Smooth muscle cell (in vitro differentiated cells): Measurements from ENCODE around the gene LRP1. TPM values are rescaled to one million over a fixed set of nuclear protein-coding genes. Genes with fewer than 3 reads are reported as not detected.
A peak's percentile ranks its signal among the peaks of the same experiment; 100 is the strongest.

ENCODE experiments used
- DNase-seq: peaks from one replicate; lab custom pipeline; 2025; ENCODE audit not compliant: unreplicated experiment; lab: John Stamatoyannopoulos, UW
- H2AFZ ChIP-seq: fragments of 200-600 bp; sonication (generic); 2 replicates; pipeline ENCODE4 v1.6.0; 2016; ENCODE audit warnings: antibody characterized with exemption, low read depth, mild to moderate bottlenecking
- H3F3A ChIP-seq: fragments of 200-600 bp; sonication (generic); 2 replicates; pipeline ENCODE4 v1.6.0; 2017; ENCODE audit warnings: antibody characterized with exemption, low read depth
- H3K27ac ChIP-seq: fragments of 200-600 bp; sonication (generic); 2 replicates; pipeline ENCODE4 v1.5.1; 2016; ENCODE audit warnings: low read depth, mild to moderate bottlenecking
- H3K27me3 ChIP-seq: fragments of 200-600 bp; sonication (generic); 2 replicates; pipeline ENCODE4 v1.6.1; 2016; ENCODE audit warnings: low read depth, mild to moderate bottlenecking
- H3K36me3 ChIP-seq: fragments of 200-600 bp; sonication (generic); 2 replicates; pipeline ENCODE4 v1.5.1; 2016; ENCODE audit warnings: low read depth
- H3K4me1 ChIP-seq: fragments of 200-600 bp; sonication (generic); 2 replicates; pipeline ENCODE4 v1.5.1; 2016; ENCODE audit warnings: low read depth
- H3K4me2 ChIP-seq: fragments of 200-600 bp; sonication (generic); 2 replicates; pipeline ENCODE4 v1.6.0; 2016; ENCODE audit warnings: mild to moderate bottlenecking
- H3K4me3 ChIP-seq: fragments of 200-600 bp; sonication (generic); 2 replicates; pipeline ENCODE4 v1.5.1; 2016; ENCODE audit warnings: mild to moderate bottlenecking
- H3K79me2 ChIP-seq: fragments of 200-600 bp; sonication (generic); 2 replicates; pipeline ENCODE4 v1.6.0; 2016; ENCODE audit warnings: low read depth, mild to moderate bottlenecking
- H3K9ac ChIP-seq: fragments of 200-600 bp; sonication (generic); 2 replicates; pipeline ENCODE4 v1.6.0; 2016; ENCODE audit warnings: low read depth
- H3K9me3 ChIP-seq: fragments of 200-600 bp; sonication (generic); replicated peaks from 2 replicates; pipeline ENCODE4 v1.5.1; 2016; ENCODE audit warnings: low read depth
- H4K20me1 ChIP-seq: fragments of 200-600 bp; sonication (generic); 2 replicates; pipeline ENCODE4 v1.6.0; 2016; ENCODE audit warnings: low read depth
- CTCF ChIP-seq: fragments of 200-600 bp; sonication (generic); IDR thresholded peaks from 2 replicates; pipeline ENCODE4 v1.5.1; 2017; ENCODE audit warnings: borderline replicate concordance, mild to moderate bottlenecking, antibody characterized with exemption; ENCODE audit not compliant: insufficient read depth, poor library complexity, severe bottlenecking
- WGBS: methylation state at CpG from one replicate; pipeline ENCODE4 v1.1.7; 2016; ENCODE audit warnings: low lambda C conversion rate; 5-methylcytosine and 5-hydroxymethylcytosine counted together
- polyA plus RNA-seq: library from polyadenylated mRNA; unstranded; fragments of >200 nt; fragmentation: Nextera tagmentation; extraction: Ambion mirVana; gene quantifications from 2 replicates; pipeline ENCODE4 v1.2.1, GENCODE V29; 2016
- total RNA-seq: library from RNA; depleted of rRNA; stranded (reverse); fragments of >200 nt; gene quantifications from 2 replicates; pipeline ENCODE4 v1.2.3, GENCODE V29; 2014

The LRP1 gene
- total and polyA plus RNA-seq, 2 experiments from 2014 or later, result 75.3 to 95.4 TPM

- DNase-seq, result peak; percentile 96
- H3K4me1 ChIP-seq, result peaks cover 28% of the 10 kb centered on the region
- peak overlapping the region; percentile 100 for H3K27ac ChIP-seq
- H3K4me3 ChIP-seq, result peak overlapping the region; percentile 89
- H2AFZ ChIP-seq, result peak overlapping the region; percentile 13
- no peaks in the 10 kb centered on the region for H3K36me3 ChIP-seq
- WGBS, result 0% methylated on average over 41 of the region's 52 CpGs
- TF ChIP-seq CTCF, result no peak
- H3F3A ChIP-seq, result peaks cover 28% of the 10 kb centered on the region
- H4K20me1 ChIP-seq, result peaks cover 24% of the 10 kb centered on the region
- H3K27me3 ChIP-seq, result no peaks in the 10 kb centered on the region
- H3K9me3 ChIP-seq, result no peaks in the 10 kb centered on the region
- peak overlapping the region; percentile 97 for H3K9ac ChIP-seq
- H3K79me2 ChIP-seq, result peaks cover 32% of the 10 kb centered on the region
- H3K4me2 ChIP-seq, result peak overlapping the region; percentile 92
These were observed 41.1 kb upstream of the LRP1 start for GRCh38 chr12:57087010-57087690.

- Histone ChIP-seq H3K79me2 (peaks cover 37% of the 10 kb centered on the region), H3K9ac (peak overlapping the region; percentile 97), H3K4me2 (peak overlapping the region; percentile 92), H3K36me3 (no peaks in the 10 kb centered on the region), H3K27ac (peak overlapping the region; percentile 100), H3K27me3 (no peaks in the 10 kb centered on the region), H2AFZ (no peak overlapping the region), H3F3A (peaks cover 33% of the 10 kb centered on the region), H4K20me1 (peaks cover 31% of the 10 kb centered on the region), H3K4me1 (peaks cover 28% of the 10 kb centered on the region), H3K9me3 (no peaks in the 10 kb centered on the region), H3K4me3 (peak overlapping the region; percentile 89)
- 0% methylated on average over 23 of the region's 37 CpGs for WGBS
- TF ChIP-seq CTCF, result no peak
- peak; percentile 96 for DNase-seq
These were observed 40.5 kb upstream of the LRP1 start for GRCh38 chr12:57087691-57088353.

GRCh38 chr12:57088354-57089270 lies 39.7 kb upstream of the LRP1 start, which contains the start of gene NAB2:
Gene NAB2, plus strand, starts transcription at chr12:57089114. Its CDS starts 158 bp downstream, at chr12:57089272.
- no peaks in the 10 kb centered on the region for H3K36me3 ChIP-seq
- peaks cover 33% of the 10 kb centered on the region for H3K4me1 ChIP-seq
- H3K27ac ChIP-seq, result peak within 1 kb of the TSS; percentile 100
- H3F3A ChIP-seq, result peaks cover 36% of the 10 kb centered on the region
- peak within 1 kb of the TSS; percentile 89 for H3K4me3 ChIP-seq
- WGBS, result under 1% methylated on average over 44 of the region's 91 CpGs
- peak; percentile 88 for DNase-seq
- H3K79me2 ChIP-seq, result peaks cover 41% of the 10 kb centered on the region
- H3K9ac ChIP-seq, result peak within 1 kb of the TSS; percentile 96
- no peaks in the 10 kb centered on the region for H3K27me3 ChIP-seq
- no peak for TF ChIP-seq CTCF
- H3K9me3 ChIP-seq, result no peaks in the 10 kb centered on the region
- peak within 1 kb of the TSS; percentile 92 for H3K4me2 ChIP-seq
- H2AFZ ChIP-seq, result no peak within 1 kb of the TSS
- peaks cover 39% of the 10 kb centered on the region for H4K20me1 ChIP-seq
